ENCODE data around the gene MCIDAS.

DNA sequence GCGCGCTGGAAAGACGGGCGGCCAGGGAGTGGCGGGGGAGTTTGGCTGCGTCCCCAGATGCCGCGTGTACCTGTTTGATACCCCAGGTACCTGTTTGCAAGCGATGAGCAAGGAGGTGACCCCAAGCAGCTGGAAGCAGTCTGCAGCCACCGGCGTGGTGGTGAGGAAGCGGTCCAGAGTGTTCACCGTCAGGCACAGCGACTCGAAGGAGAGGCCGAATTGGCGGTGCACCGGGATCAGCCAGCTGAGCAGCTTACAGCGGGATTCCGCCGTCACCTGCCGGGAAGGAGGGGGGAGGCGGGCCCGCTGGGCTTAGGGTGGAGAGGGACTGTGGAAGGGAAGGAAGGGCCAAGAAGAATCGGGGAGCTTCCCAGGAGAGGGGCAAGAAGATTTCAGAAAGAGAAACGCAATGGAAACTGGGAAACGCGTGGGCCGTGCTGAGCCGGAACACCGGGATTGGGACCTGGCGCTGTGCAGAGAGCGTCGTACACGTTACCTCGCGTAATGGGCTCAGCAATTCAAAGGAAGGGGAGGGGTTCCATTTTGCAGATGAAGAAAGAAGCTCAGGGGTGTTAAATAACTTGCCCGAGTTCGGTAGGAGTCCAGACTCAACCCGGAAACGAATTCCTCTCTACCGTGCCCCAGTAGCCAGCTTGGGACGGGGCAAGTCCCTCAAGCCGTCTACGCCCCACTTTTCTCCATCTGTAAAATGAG lies 5.3 kb upstream of the MCIDAS start:
- no peak for TF ChIP-seq POLR2AphosphoS5 (IDR thresholded peaks at IDR 0.05; ENCODE audit: low read depth, low read length)
- TF ChIP-seq, protein P1, sequence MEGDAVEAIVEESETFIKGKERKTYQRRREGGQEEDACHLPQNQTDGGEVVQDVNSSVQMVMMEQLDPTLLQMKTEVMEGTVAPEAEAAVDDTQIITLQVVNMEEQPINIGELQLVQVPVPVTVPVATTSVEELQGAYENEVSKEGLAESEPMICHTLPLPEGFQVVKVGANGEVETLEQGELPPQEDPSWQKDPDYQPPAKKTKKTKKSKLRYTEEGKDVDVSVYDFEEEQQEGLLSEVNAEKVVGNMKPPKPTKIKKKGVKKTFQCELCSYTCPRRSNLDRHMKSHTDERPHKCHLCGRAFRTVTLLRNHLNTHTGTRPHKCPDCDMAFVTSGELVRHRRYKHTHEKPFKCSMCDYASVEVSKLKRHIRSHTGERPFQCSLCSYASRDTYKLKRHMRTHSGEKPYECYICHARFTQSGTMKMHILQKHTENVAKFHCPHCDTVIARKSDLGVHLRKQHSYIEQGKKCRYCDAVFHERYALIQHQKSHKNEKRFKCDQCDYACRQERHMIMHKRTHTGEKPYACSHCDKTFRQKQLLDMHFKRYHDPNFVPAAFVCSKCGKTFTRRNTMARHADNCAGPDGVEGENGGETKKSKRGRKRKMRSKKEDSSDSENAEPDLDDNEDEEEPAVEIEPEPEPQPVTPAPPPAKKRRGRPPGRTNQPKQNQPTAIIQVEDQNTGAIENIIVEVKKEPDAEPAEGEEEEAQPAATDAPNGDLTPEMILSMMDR (IDR thresholded peaks at IDR 0.05): no peak
- TF ChIP-seq REST (IDR thresholded peaks at IDR 0.05; ENCODE audit: insufficient read depth in 1 of 2, low read depth in 2 of 2, low read length in 1 of 2): no peak

All from Panc1 (cell line).